DND-41 (cell line): Measurements from ENCODE around the gene ARHGAP6.

ENCODE experiments used
- ATAC-seq: fragments of 200-7000 bp; cut with Tn5 transposase; 3 replicates; pipeline ENCODE4 v1.9.1; 2021; ENCODE audit warnings: low read depth; ENCODE audit not compliant: insufficient read depth
- DNase-seq: peaks from one replicate; pipeline ENCODE4 v3.0.0-alpha.2; 2020
- H2AFZ ChIP-seq: 2 replicates; pipeline ENCODE4 v1.6.0; 2012; ENCODE audit warnings: low read depth, low read length
- H3K27ac ChIP-seq: 2 replicates; pipeline ENCODE4 v1.5.1; 2012; ENCODE audit warnings: low read length, inconsistent platforms
- H3K27me3 ChIP-seq: fragments of 200-600 bp; sonication (generic); 2 replicates; pipeline ENCODE4 v1.6.0; 2012; ENCODE audit warnings: low read length, mild to moderate bottlenecking, inconsistent platforms; ENCODE audit not compliant: insufficient read depth, poor library complexity
- H3K36me3 ChIP-seq: 2 replicates; pipeline ENCODE4 v1.5.1; 2012; ENCODE audit warnings: low read length, inconsistent platforms; ENCODE audit not compliant: insufficient read depth
- H3K4me1 ChIP-seq: 2 replicates; pipeline ENCODE4 v1.5.1; 2012; ENCODE audit warnings: mild to moderate bottlenecking, low read length; ENCODE audit not compliant: insufficient read depth
- H3K4me2 ChIP-seq: 2 replicates; pipeline ENCODE4 v1.6.0; 2012; ENCODE audit warnings: mild to moderate bottlenecking, moderate library complexity, low read length, inconsistent platforms; ENCODE audit not compliant: insufficient read depth
- H3K4me3 ChIP-seq, 2 experiments: fragments of 200-600 bp in 1 of 2; shearing (Covaris generic) in 1 of 2; 2 replicates each; pipeline ENCODE4 v1.5.1; 2012 to 2016; ENCODE audit warnings: inconsistent platforms in 2 of 2, low read length in 2 of 2, mild to moderate bottlenecking in 2 of 2, low read depth in 1 of 2, moderate library complexity in 1 of 2
- H3K79me2 ChIP-seq: 2 replicates; pipeline ENCODE4 v1.6.0; 2012; ENCODE audit warnings: low read length, inconsistent platforms; ENCODE audit not compliant: insufficient read depth
- H3K9ac ChIP-seq: 2 replicates; pipeline ENCODE4 v1.6.0; 2012; ENCODE audit warnings: low read depth, mild to moderate bottlenecking, inconsistent platforms, low read length, moderate library complexity
- H3K9me3 ChIP-seq: 2 replicates; pipeline ENCODE4 v1.5.1; 2012; ENCODE audit warnings: low read length, moderate library complexity, mild to moderate bottlenecking, inconsistent platforms; ENCODE audit not compliant: insufficient read depth, severe bottlenecking
- H4K20me1 ChIP-seq: 2 replicates; pipeline ENCODE4 v1.6.0; 2012; ENCODE audit warnings: low read length; ENCODE audit not compliant: insufficient read depth
- EZH2 ChIP-seq: IDR thresholded peaks from 3 replicates; pipeline ENCODE4 v1.6.1; 2012; ENCODE audit warnings: borderline replicate concordance, low read depth, mild to moderate bottlenecking, moderate library complexity, low read length, inconsistent platforms; ENCODE audit not compliant: severe bottlenecking
- TF ChIP-seq, protein P1 (sequence below): IDR thresholded peaks from 2 replicates; pipeline ENCODE4 v1.5.1; 2012; ENCODE audit warnings: borderline replicate concordance, low read length, moderate library complexity, mild to moderate bottlenecking; ENCODE audit not compliant: poor library complexity, severe bottlenecking; ENCODE audit errors: extremely low read depth

The ARHGAP6 gene

DNA sequence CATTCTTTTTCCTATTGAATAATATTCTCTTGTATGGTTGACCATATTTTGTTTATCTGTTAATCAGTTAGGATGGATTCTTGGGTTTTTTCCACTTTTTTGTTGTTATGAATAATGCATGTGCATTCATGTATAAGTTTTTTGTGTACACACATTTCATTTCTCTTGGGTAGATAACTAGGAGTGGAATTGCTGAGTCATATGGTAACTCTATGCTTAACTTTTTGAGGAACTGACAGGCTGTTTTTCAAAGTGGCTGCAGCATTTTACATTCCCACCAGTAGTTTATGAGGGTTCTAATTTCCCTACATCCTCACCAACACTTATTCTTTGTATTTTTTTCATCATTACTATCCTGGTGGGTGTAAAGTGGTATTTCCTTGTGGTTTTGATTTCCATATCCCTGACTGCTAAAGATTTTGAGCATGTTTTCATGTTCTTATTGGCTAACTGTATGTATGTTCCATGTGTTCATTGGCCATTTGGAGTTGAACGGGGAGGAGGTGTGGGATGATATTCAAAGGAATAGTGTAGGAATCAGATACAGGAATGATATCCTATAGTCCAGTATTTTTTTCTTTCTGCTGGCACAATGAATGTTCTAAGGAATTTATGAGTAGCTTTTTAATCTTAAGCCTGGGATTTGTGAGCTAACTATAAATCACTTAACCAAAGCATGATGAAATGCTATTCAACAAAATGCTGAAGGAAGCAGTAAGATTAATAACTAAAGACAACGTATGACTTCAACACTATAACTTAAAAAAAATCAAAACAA is 258.2 kb downstream of the ARHGAP6 start:
- H3K9ac ChIP-seq, result no peak overlapping the region
- H3K4me2 ChIP-seq, result no peak overlapping the region
- H3K4me3 ChIP-seq, result no peak overlapping the region
- no peaks in the 10 kb centered on the region for H3K79me2 ChIP-seq
- DNase-seq (no peak), ATAC-seq (no peak)
- H4K20me1 ChIP-seq, result no peaks in the 10 kb centered on the region
- no peaks in the 10 kb centered on the region for H3K27me3 ChIP-seq
- no peaks in the 10 kb centered on the region for H3K9me3 ChIP-seq
- no peaks in the 10 kb centered on the region for H3K4me1 ChIP-seq
- no peak overlapping the region for H2AFZ ChIP-seq
- H3K36me3 ChIP-seq, result no peaks in the 10 kb centered on the region
- H3K27ac ChIP-seq, result no peak overlapping the region
- TF ChIP-seq, protein P1, sequence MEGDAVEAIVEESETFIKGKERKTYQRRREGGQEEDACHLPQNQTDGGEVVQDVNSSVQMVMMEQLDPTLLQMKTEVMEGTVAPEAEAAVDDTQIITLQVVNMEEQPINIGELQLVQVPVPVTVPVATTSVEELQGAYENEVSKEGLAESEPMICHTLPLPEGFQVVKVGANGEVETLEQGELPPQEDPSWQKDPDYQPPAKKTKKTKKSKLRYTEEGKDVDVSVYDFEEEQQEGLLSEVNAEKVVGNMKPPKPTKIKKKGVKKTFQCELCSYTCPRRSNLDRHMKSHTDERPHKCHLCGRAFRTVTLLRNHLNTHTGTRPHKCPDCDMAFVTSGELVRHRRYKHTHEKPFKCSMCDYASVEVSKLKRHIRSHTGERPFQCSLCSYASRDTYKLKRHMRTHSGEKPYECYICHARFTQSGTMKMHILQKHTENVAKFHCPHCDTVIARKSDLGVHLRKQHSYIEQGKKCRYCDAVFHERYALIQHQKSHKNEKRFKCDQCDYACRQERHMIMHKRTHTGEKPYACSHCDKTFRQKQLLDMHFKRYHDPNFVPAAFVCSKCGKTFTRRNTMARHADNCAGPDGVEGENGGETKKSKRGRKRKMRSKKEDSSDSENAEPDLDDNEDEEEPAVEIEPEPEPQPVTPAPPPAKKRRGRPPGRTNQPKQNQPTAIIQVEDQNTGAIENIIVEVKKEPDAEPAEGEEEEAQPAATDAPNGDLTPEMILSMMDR, result no peak
- TF ChIP-seq EZH2, result no peak

DNA sequence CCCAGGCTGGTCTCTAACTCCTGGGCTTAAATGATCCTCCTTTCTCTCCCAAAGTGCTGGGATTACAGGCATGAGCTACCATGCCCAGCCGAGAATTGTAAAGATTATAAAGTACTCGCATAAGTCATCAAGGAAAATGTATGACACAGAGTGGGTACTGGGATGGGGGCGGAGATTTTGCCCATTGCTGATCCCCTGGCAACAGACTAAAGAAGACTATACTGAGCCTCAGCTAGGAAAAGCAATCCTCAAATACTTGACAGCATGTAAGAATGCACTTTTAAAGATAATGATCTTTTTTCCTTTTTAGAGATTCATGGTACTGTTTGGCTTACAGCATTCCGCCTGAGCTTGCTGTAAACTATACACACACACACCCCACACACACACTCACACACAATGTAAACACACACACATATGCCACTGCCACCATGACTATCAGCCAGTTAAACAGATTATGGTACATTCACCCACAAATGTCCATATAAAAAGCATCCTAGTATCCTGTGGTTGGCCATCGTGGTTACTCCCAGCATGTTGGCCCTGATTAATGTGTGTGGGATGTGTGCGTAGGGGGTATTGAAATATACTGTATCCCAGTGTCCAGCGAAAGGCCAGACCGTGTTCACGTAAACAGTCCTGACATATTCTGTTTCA is 259.5 kb downstream of the ARHGAP6 start:
- ATAC-seq (no peak), DNase-seq (no peak)
- Histone ChIP-seq H3K4me2 (no peak overlapping the region), H3K4me3 (no peak overlapping the region), H3K9ac (no peak overlapping the region), H3K79me2 (no peaks in the 10 kb centered on the region), H4K20me1 (no peaks in the 10 kb centered on the region), H3K9me3 (no peaks in the 10 kb centered on the region), H3K27me3 (no peaks in the 10 kb centered on the region), H3K4me1 (no peaks in the 10 kb centered on the region), H2AFZ (no peak overlapping the region), H3K36me3 (no peaks in the 10 kb centered on the region), H3K27ac (no peak overlapping the region)
- TF ChIP-seq EZH2, result no peak
- TF ChIP-seq, protein P1, result no peak

- Histone ChIP-seq H3K9ac (no peak overlapping the region), H2AFZ (no peak overlapping the region), H3K36me3 (no peaks in the 10 kb centered on the region), H3K9me3 (no peaks in the 10 kb centered on the region), H3K79me2 (no peaks in the 10 kb centered on the region), H4K20me1 (no peaks in the 10 kb centered on the region), H3K4me3 (no peak overlapping the region), H3K27ac (no peak overlapping the region), H3K4me1 (no peaks in the 10 kb centered on the region), H3K4me2 (no peak overlapping the region), H3K27me3 (no peaks in the 10 kb centered on the region)
- TF ChIP-seq EZH2, result no peak
- TF ChIP-seq, protein P1, result no peak
- DNase-seq (no peak), ATAC-seq (no peak)
Measured at GRCh38 chrX:11403631-11404030, 262.1 kb downstream of the ARHGAP6 start.
